Thyroid gland (tissue), 4 donors: Measurements from ENCODE around the gene ATRN. TPM values are rescaled to one million over a fixed set of nuclear protein-coding genes. Genes with fewer than 3 reads are reported as not detected.
"Not testable (repeated sequence)": the region's sequence is repeated elsewhere in the genome, so short reads cannot be mapped to it uniquely, and the experiment has no call there.

ENCODE experiments used
- DNase-seq, 2 donors: peaks; one replicate each; pipeline ENCODE4 v3.0.0-alpha.2; 2019
- H3K27ac ChIP-seq, 3 donors: fragments of 200-600 bp; sonication (generic); 1 replicate in 2 of 3; 2 replicates in 1 of 3; pipeline ENCODE4 v1.5.1; 2016 to 2019; ENCODE audit warnings: mild to moderate bottlenecking in 1 of 3, moderate library complexity in 1 of 3
- H3K27me3 ChIP-seq: fragments of 200-600 bp; sonication (generic); one replicate; pipeline ENCODE4 v1.5.1; 2019
- H3K36me3 ChIP-seq, 2 donors: fragments of 200-600 bp; sonication (generic); one replicate each; pipeline ENCODE4 v1.5.1; 2016 to 2019
- H3K4me1 ChIP-seq, 2 donors: fragments of 200-600 bp; sonication (generic); one replicate each; pipeline ENCODE4 v1.5.1; 2017 to 2019
- H3K4me3 ChIP-seq, 3 donors: fragments of 200-600 bp; sonication (generic); replicated peaks in 1 of 3; 1 replicate in 2 of 3; 2 replicates in 1 of 3; pipeline ENCODE4 v1.5.1; 2016; ENCODE audit warnings: mild to moderate bottlenecking in 1 of 3
- H3K9me3 ChIP-seq: fragments of 200-600 bp; sonication (generic); one replicate; pipeline ENCODE4 v1.5.1; 2017
- POLR2A ChIP-seq, 2 donors: fragments of 450-650 bp; IDR thresholded peaks; one replicate each; pipeline ENCODE4 v1.6.1; 2017; ENCODE audit warnings: antibody characterized with exemption in 2 of 2, mild to moderate bottlenecking in 2 of 2, moderate library complexity in 1 of 2
- WGBS, 2 donors: methylation state at CpG; one replicate each; pipeline ENCODE4 v1.1.5; 2017; 5-methylcytosine and 5-hydroxymethylcytosine counted together
- intact Hi-C: fragments of 100-400 bp; cut with DNase I; formaldehyde crosslinking; loops from one replicate; pipeline ENCODE4 v1.15.1; 2023
- total RNA-seq, 4 donors: library from RNA; depleted of rRNA; stranded (reverse); fragments of >200 nt; gene quantifications; one replicate each; pipeline ENCODE4 v1.2.3, GENCODE V29; 2016
- TF ChIP-seq, protein P1 (sequence below), 6 experiments: fragments of 200-600 bp in 3 of 6; fragments of 450-650 bp in 3 of 6; sonication (generic) in 3 of 6; IDR thresholded peaks; one replicate each; pipeline ENCODE4 v1.5.1; 2016 to 2019; ENCODE audit warnings: antibody characterized with exemption in 6 of 6, mild to moderate bottlenecking in 2 of 6, inconsistent platforms in 1 of 6, moderate library complexity in 1 of 6

Gene ATRN
- total RNA-seq, 4 donors from 2014 or later: 43.0 to 81.8 (median 61.4) TPM

DNA sequence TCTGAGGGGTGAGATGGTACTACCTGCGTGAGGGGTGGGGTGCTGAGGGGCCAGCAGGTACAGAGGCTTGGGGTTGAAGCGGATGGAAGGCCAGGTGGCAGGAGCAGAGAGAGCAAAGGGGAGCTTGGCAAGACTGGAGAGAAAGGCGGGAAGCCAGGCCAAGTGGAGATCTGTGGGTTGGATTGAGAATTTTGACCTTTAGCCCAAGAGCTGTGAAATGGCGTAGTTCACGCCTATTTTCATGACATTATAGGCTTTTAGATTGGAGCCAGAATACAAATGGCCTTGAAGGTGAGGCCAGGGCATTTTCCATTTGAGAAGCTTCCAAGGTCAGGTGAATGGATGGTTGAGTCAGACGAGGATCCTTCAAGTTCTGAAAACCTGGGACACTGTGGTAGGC, 2.5 kb downstream of the ATRN start:
- Histone ChIP-seq H3K4me3 (no peak overlapping the region), H3K9me3 (no peaks in the 10 kb centered on the region), H3K4me1 (peaks cover 22 to 27% of the 10 kb centered on the region in 2 donors), H3K27ac (no peak overlapping the region), H3K36me3 (no peaks in the 10 kb centered on the region), H3K27me3 (no peaks in the 10 kb centered on the region)
- no peak for DNase-seq
- 89 to 92% methylated on average over 6 of the region's 6 CpGs for WGBS, 2 donors
- TF ChIP-seq, protein P1, sequence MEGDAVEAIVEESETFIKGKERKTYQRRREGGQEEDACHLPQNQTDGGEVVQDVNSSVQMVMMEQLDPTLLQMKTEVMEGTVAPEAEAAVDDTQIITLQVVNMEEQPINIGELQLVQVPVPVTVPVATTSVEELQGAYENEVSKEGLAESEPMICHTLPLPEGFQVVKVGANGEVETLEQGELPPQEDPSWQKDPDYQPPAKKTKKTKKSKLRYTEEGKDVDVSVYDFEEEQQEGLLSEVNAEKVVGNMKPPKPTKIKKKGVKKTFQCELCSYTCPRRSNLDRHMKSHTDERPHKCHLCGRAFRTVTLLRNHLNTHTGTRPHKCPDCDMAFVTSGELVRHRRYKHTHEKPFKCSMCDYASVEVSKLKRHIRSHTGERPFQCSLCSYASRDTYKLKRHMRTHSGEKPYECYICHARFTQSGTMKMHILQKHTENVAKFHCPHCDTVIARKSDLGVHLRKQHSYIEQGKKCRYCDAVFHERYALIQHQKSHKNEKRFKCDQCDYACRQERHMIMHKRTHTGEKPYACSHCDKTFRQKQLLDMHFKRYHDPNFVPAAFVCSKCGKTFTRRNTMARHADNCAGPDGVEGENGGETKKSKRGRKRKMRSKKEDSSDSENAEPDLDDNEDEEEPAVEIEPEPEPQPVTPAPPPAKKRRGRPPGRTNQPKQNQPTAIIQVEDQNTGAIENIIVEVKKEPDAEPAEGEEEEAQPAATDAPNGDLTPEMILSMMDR (IDR thresholded peaks at IDR 0.05): no peak
- no peak for TF ChIP-seq POLR2A (IDR thresholded peaks at IDR 0.05)
- intact Hi-C loops: no loop called here

DNA sequence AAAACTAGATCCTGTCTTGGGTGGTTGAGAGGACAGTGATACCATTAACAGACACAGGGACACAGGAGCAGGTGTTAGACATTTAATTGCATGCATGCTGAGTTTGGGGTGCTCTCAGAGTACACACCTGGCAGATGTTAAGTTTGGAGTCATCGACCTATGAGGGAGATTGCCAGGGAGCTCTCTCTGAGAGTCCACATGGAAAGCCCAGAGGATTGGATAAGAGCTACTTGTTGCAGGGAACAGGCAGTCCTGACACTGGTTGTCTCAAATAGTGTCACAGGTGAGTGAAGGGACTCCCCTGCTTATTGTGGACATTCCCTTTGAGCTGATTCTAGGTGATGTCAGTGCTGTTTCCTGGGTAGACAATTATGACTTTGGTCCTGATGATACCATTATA, 3.1 kb downstream of the ATRN start:
- Histone ChIP-seq H3K27ac (no peak overlapping the region), H3K9me3 (no peaks in the 10 kb centered on the region), H3K4me3 (no peak overlapping the region), H3K36me3 (no peaks in the 10 kb centered on the region), H3K4me1 (peaks cover 22 to 27% of the 10 kb centered on the region in 2 donors), H3K27me3 (no peaks in the 10 kb centered on the region)
- 59 to 70% methylated on average over 1 of the region's 1 CpG for WGBS, 2 donors
- intact Hi-C loops: no loop called here
- peak; percentile 17 to 31 for DNase-seq
- TF ChIP-seq, protein P1 (IDR thresholded peaks at IDR 0.05): no peak
- no peak for TF ChIP-seq POLR2A (IDR thresholded peaks at IDR 0.05)

DNA sequence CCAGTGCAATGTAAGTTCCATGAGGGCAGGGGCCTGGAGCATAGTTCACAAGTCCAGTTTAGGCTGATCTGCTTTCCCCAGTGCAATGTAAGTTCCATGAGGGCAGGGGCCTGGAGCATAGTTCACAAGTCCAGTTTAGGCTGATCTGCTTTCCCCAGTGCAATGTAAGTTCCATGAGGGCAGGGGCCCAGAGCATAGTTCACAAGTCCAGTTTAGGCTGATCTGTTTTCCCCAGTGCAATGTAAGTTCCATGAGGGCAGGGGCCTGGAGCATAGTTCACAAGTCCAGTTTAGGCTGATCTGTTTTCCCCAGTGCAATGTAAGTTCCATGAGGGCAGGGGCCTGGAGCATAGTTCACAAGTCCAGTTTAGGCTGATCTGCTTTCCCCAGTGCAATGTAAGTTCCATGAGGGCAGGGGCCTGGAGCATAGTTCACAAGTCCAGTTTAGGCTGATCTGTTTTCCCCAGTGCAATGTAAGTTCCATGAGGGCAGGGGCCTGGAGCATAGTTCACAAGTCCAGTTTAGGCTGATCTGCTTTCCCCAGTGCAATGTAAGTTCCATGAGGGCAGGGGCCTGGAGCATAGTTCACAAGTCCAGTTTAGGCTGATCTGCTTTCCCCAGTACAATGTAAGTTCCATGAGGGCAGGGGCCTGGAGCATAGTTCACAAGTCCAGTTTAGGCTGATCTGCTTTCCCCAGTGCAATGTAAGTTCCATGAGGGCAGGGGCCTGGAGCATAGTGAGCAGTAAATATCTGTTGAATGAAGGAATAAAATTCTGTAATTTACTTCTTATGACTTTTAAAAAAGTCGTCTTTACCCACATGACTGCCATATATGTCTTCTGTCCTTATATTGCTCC, 6.4 kb downstream of the ATRN start:
- H3K27ac ChIP-seq, H3K4me3 ChIP-seq, H3K27me3 ChIP-seq, H3K9me3 ChIP-seq, intact Hi-C loops, H3K36me3 ChIP-seq, DNase-seq: not testable (repeated sequence)
- WGBS, 2 donors: 96 to 98% methylated on average over 1 of the region's 1 CpG
- peaks cover 16 to 21% of the 10 kb centered on the region in 2 donors for H3K4me1 ChIP-seq

DNA sequence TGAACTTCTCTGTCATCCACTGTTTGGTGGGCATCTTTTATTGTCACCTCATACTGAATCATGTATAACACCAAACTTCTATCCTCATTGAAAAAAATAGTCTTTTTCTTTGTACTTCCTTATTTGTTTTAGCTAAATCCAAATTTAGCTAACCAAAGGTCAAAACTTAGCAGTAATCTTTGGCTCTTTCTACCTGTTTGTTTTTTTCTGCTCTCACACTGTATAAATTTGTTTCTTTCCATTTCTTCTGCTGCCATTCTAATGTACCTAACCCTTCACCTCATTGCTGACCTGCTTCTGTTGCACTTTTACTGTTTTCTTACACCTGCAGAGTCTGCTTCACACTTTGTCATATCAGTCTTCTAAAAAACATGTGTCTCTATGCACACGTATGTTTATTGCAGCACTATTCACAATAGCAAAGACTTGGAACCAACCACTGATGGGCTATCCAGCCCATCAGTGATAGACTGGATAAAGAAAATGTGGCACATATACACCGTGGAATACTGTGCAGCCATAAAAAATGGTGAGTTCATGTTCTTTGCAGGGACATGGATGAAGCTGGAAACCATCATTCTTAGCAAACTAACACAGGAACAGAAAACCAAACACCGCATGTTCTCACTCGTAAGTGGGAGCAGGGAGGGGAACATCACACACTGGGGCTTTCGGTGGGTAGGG, 7.2 kb downstream of the ATRN start:
- Histone ChIP-seq H3K27ac (no peak overlapping the region), H3K27me3 (no peaks in the 10 kb centered on the region), H3K4me1 (peaks cover 10 to 13% of the 10 kb centered on the region in 2 donors), H3K36me3 (no peaks in the 10 kb centered on the region), H3K4me3 (no peak overlapping the region), H3K9me3 (no peaks in the 10 kb centered on the region)
- WGBS, 2 donors: 96% methylated on average over 5 of the region's 5 CpGs
- no peak for TF ChIP-seq POLR2A (IDR thresholded peaks at IDR 0.05)
- TF ChIP-seq, protein P1 (IDR thresholded peaks at IDR 0.05): no peak
- DNase-seq: no peak
- intact Hi-C loops: no loop called here

DNA sequence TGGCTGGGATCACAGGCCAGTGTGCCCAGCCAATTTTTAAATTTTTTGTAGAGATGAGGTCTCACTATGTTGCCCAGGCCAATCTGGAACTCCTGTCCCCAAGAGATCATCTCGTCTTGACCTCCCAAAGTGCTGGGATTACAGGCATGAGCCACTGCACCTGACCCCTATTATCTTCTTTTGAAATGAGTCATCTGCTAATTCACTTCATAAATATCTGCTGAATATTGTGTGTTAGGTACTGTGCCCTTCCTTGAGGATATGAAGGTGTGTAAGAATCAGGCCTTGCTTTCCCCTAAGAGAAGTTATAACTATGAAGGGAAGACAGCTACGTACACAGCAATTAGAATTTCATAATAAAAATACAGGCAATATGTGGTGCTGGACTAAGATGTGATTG, 8.2 kb downstream of the ATRN start:
- Histone ChIP-seq H3K27ac (no peak overlapping the region), H3K4me3 (no peak overlapping the region), H3K27me3 (no peaks in the 10 kb centered on the region), H3K9me3 (no peaks in the 10 kb centered on the region), H3K4me1 (peaks cover 2 to 9% of the 10 kb centered on the region in 2 donors), H3K36me3 (no peaks in the 10 kb centered on the region)
- TF ChIP-seq, protein P1 (IDR thresholded peaks at IDR 0.05): no peak
- TF ChIP-seq POLR2A (IDR thresholded peaks at IDR 0.05): no peak
- DNase-seq: no peak
- WGBS, 2 donors: 96 to 98% methylated on average over 2 of the region's 2 CpGs
- intact Hi-C loops: no loop called here
